Prostate gland (tissue), 2 donors: ENCODE data around the gene UBE2E2. TPM values are rescaled to one million over a fixed set of nuclear protein-coding genes. Genes with fewer than 3 reads are reported as not detected.

ENCODE experiments used
- DNase-seq: peaks from one replicate; pipeline ENCODE4 v3.0.0-alpha.2; 2019; ENCODE audit warnings: low spot score
- H3K27ac ChIP-seq, 2 donors: fragments of 200-600 bp; sonication (generic); 2 replicates each; pipeline ENCODE4 v1.5.1; 2017 to 2019
- H3K27me3 ChIP-seq: fragments of 200-600 bp; sonication (generic); replicated peaks from 2 replicates; pipeline ENCODE4 v1.5.1; 2019; ENCODE audit not compliant: insufficient read depth
- H3K36me3 ChIP-seq, 2 donors: fragments of 200-600 bp; sonication (generic); 1 replicate in 1 of 2; 2 replicates in 1 of 2; pipeline versions ENCODE4 v1.5.1 to v1.8.1; 2017 to 2019
- H3K4me1 ChIP-seq: fragments of 200-600 bp; sonication (generic); replicated peaks from 2 replicates; pipeline ENCODE4 v1.5.1; 2019
- H3K4me3 ChIP-seq, 2 donors: fragments of 200-600 bp; sonication (generic); 2 replicates each; pipeline ENCODE4 v1.5.1; 2017 to 2019
- H3K9me3 ChIP-seq: fragments of 200-600 bp; sonication (generic); 2 replicates; pipeline ENCODE4 v1.5.1; 2017
- POLR2A ChIP-seq: fragments of 450-650 bp; IDR thresholded peaks from one replicate; pipeline ENCODE4 v1.6.1; 2016; ENCODE audit warnings: antibody characterized with exemption, mild to moderate bottlenecking
- POLR2AphosphoS5 ChIP-seq: sonication (generic); formaldehyde crosslinking; IDR thresholded peaks from one replicate; pipeline ENCODE4 v1.6.1; 2017; ENCODE audit warnings: antibody characterized with exemption
- WGBS: methylation state at CpG from one replicate; pipeline ENCODE4 v1.1.5; 2018; 5-methylcytosine and 5-hydroxymethylcytosine counted together
- intact Hi-C: fragments of 100-400 bp; cut with DNase I; formaldehyde crosslinking; loops from one replicate; pipeline ENCODE4 v1.14.2; 2022
- total RNA-seq, 2 donors: library from RNA; depleted of rRNA; stranded (reverse); fragments of >200 nt; gene quantifications; one replicate each; pipeline ENCODE4 v1.1.0, GENCODE V29; 2016
- TF ChIP-seq, protein P1 (sequence below), 4 experiments: fragments of 200-600 bp in 2 of 4; fragments of 450-650 bp in 2 of 4; sonication (generic) in 2 of 4; IDR thresholded peaks; 1 replicate in 3 of 4; 2 replicates in 1 of 4; pipeline ENCODE4 v1.5.1; 2016 to 2019; ENCODE audit warnings: antibody characterized with exemption in 4 of 4, mild to moderate bottlenecking in 2 of 4, moderate library complexity in 2 of 4

The UBE2E2 gene
- total RNA-seq, 2 donors from 2014 or later = 25.9 to 48.7 TPM

- intact Hi-C loops = no loop called here
- DNase-seq = no peak
- TF ChIP-seq POLR2A (no peak), POLR2AphosphoS5 (no peak)
- TF ChIP-seq, protein P1, sequence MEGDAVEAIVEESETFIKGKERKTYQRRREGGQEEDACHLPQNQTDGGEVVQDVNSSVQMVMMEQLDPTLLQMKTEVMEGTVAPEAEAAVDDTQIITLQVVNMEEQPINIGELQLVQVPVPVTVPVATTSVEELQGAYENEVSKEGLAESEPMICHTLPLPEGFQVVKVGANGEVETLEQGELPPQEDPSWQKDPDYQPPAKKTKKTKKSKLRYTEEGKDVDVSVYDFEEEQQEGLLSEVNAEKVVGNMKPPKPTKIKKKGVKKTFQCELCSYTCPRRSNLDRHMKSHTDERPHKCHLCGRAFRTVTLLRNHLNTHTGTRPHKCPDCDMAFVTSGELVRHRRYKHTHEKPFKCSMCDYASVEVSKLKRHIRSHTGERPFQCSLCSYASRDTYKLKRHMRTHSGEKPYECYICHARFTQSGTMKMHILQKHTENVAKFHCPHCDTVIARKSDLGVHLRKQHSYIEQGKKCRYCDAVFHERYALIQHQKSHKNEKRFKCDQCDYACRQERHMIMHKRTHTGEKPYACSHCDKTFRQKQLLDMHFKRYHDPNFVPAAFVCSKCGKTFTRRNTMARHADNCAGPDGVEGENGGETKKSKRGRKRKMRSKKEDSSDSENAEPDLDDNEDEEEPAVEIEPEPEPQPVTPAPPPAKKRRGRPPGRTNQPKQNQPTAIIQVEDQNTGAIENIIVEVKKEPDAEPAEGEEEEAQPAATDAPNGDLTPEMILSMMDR (IDR thresholded peaks at IDR 0.05) = no peak
Measured at GRCh38 chr3:23389686-23390085, 186.6 kb downstream of the UBE2E2 start.

DNA sequence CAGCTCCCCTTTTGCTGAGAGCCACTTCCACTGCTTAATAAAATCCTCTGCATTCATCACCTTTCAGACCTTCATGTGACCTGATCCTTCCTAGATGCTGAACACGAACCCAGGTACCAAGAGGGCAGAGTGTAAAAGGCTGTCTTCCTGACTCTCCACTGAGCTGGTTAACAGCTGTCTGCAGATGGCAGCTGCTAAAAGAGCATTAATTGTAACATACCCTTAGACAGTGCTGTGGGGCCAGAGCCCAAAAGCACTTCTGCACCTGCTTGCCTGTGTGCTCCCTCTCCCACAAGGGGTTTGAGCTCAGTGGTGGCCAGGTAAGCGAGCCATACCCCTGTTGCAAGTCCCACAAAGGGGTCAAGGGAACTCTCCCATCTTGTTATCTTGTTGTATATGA is 187.3 kb downstream of the UBE2E2 start:
- Histone ChIP-seq H3K9me3 (no peaks in the 10 kb centered on the region), H3K4me3 (no peak overlapping the region), H3K27me3 (no peaks in the 10 kb centered on the region), H3K4me1 (no peaks in the 10 kb centered on the region), H3K36me3 (no peaks in the 10 kb centered on the region), H3K27ac (no peak overlapping the region)
- intact Hi-C loops = no loop called here
- TF ChIP-seq, protein P1 (IDR thresholded peaks at IDR 0.05) = no peak
- no peak for TF ChIP-seq POLR2A
- no peak for TF ChIP-seq POLR2AphosphoS5
- no peak for DNase-seq
- WGBS = 100% methylated on average over 2 of the region's 2 CpGs

More at GRCh38 chr3:23389686-23390085, 186.6 kb downstream of the UBE2E2 start:
- H3K4me3 ChIP-seq = no peak overlapping the region
- H3K4me1 ChIP-seq = no peaks in the 10 kb centered on the region
- H3K27me3 ChIP-seq = no peaks in the 10 kb centered on the region
- no peaks in the 10 kb centered on the region for H3K9me3 ChIP-seq
- no peaks in the 10 kb centered on the region for H3K36me3 ChIP-seq
- WGBS = 96% methylated on average over 3 of the region's 3 CpGs
- no peak overlapping the region for H3K27ac ChIP-seq

GRCh38 chr3:23390989-23391553 is 187.9 kb downstream of the UBE2E2 start:
- no peaks in the 10 kb centered on the region for H3K4me1 ChIP-seq
- DNase-seq = no peak
- no peak overlapping the region for H3K27ac ChIP-seq
- H3K9me3 ChIP-seq = no peaks in the 10 kb centered on the region
- H3K4me3 ChIP-seq = no peak overlapping the region
- H3K27me3 ChIP-seq = no peaks in the 10 kb centered on the region
- TF ChIP-seq POLR2AphosphoS5 (no peak), POLR2A (no peak)
- TF ChIP-seq, protein P1 (IDR thresholded peaks at IDR 0.05) = no peak
- H3K36me3 ChIP-seq = no peaks in the 10 kb centered on the region
- intact Hi-C loops = no loop called here

DNA sequence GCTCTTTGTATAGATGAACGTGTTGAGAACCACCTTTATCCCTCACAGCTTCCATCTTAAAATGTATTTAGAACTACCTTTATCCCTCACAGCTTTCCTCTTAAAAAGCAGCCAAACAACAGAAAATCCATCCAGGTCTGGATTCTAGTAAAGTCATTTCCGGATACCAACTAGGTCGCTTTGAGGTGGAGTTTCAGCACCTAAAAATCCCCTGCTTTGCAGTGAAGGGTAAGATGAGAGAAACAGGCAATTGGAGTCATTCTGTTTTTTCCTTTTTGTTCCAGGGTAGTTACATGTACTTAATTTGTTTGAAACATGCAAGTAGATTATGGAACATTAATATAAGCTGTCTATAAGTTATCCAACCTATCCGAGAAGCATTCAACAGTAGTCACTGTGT is 192.0 kb downstream of the UBE2E2 start:
- Histone ChIP-seq H3K9me3 (no peaks in the 10 kb centered on the region), H3K27me3 (no peaks in the 10 kb centered on the region), H3K4me3 (no peak overlapping the region), H3K27ac (no peak overlapping the region), H3K4me1 (no peaks in the 10 kb centered on the region), H3K36me3 (no peaks in the 10 kb centered on the region)
- WGBS = 92% methylated on average over 4 of the region's 4 CpGs
- DNase-seq = no peak
- intact Hi-C loops = no loop called here
- TF ChIP-seq POLR2AphosphoS5 (no peak), POLR2A (no peak)

DNA sequence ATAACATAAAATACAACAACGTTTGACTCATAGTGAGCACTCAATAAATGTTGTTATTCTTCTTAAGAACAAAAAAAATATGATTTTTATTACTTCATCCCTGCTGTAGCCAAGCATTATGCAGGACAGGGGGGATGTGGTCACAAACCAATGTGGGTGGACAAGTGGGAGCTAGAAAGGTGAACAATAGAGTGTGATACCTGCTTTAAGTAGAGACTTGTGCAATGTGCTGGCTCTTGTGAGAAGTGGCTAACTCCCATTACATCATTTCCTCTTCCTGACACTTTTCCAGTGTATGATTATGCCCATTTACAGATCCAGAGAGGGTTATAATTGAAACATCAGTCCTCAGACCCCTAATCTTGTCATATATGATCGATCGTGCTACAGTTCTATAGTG is 193.6 kb downstream of the UBE2E2 start:
- Histone ChIP-seq H3K9me3 (no peaks in the 10 kb centered on the region), H3K4me3 (no peak overlapping the region), H3K4me1 (no peaks in the 10 kb centered on the region), H3K27ac (no peak overlapping the region), H3K36me3 (no peaks in the 10 kb centered on the region), H3K27me3 (no peaks in the 10 kb centered on the region)
- no peak for DNase-seq
- intact Hi-C loops = no loop called here
- 84% methylated on average over 3 of the region's 3 CpGs for WGBS
- TF ChIP-seq, protein P1 (IDR thresholded peaks at IDR 0.05) = no peak
- TF ChIP-seq POLR2AphosphoS5 = no peak
- no peak for TF ChIP-seq POLR2A
